SKM-1 treated with dmso at 0.1 percent for 144 hours (cell line): ENCODE results near the gene CASR.

Experiments
- DNase-seq: peaks from one replicate; lab custom pipeline; 2025; ENCODE audit not compliant: unreplicated experiment; lab: John Stamatoyannopoulos, UW

Gene CASR

DNA sequence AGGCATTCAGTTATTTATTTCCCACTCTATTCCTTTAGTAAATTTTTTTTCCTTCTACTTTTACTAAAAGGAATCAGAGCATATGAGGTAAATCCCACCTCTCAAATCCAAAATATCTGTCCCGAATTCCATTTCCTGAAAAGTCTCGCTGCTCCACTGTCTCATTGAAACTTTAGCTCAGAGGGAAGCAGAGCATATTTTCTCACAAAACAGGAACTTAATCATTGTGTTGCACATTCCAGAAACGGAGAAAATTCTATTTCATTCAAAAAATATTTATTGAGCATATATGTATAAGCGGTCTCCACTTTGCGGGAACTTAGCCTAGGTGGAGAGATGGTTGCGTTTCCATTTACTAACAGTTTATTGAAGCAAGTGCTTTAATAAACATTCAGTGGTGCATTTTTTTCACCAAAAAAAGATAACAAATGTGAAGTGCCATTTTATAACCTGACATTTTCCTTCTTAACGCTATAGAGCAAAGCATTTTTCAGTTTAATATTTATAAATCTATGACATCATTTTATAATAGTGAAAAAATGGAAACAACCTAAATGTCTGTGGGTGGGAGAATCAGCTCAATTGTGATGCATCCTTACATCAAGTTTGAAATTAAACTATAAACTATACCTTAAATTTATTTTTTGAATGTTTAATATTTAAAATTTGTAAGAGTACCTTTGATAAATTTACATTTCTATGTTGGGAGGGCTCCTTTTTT is 74.3 kb downstream of the CASR start:
- no peak for DNase-seq

DNA sequence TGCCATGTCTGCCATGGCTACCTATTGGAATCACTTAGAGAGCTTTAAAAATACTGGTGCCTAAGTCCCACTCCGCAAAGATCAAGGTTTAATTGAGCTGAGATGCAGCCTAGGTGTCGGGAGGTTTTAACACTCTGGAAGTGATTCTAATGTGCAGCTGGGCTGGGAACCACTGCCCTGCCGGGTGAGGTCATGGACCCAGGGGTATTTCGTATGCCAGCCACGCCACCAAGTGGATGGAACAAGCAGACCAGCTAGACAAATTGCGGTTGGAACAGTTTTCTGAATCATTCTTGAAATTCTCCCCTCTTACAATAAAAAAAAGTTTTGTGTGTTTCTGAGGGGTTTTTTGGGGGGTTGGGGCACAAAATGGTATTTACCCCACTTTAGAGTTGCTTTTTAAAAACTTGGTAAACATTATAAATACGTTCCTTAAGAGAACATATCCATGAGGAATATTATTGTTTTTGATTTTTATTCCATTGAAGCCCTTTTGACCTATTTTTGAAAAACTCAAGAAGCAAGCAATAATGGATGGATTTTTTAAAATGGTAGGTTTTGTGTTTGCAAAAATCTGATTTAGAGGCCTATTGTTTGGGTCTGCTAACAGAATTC is 75.4 kb downstream of the CASR start:
- DNase-seq = peak; percentile 76

DNA sequence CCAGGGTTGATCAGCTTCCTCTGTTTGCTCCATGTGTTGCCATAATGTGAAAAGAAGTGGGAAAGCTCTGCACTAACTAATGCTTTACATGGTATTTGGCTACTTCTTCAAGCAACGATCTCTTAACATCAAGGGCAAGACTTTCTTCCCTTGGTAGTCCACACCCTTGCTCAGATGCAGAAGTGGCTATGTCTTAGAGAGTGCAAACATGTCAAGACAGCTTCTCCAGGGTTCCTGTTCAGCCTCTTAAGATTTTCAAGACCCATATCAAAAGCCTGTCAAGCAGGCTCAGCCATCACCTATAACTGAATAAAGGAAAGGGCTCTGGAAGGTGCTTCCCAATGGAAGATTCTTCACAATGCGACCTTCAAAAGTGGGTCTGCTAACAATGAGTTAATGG is 76.7 kb downstream of the CASR start:
- no peak for DNase-seq

DNA sequence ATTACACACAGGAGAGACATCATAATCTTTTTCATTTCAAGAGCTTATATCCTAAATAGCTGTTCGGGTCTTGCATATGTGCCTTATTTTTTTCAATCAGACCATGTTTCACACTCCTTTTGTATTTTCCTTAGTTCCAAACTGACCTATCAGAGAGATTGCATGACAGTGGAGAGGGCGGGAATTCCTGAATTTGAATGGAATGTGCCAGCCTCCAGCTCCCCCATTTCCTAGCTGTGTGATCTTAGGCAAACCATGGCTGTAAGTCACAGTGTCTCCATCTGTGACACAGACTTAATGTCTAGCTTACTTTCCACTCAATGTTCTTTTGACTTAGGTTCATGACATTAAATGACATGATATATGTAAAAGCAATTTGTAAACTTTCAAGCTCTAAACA is 79.6 kb downstream of the CASR start:
- no peak for DNase-seq

DNA sequence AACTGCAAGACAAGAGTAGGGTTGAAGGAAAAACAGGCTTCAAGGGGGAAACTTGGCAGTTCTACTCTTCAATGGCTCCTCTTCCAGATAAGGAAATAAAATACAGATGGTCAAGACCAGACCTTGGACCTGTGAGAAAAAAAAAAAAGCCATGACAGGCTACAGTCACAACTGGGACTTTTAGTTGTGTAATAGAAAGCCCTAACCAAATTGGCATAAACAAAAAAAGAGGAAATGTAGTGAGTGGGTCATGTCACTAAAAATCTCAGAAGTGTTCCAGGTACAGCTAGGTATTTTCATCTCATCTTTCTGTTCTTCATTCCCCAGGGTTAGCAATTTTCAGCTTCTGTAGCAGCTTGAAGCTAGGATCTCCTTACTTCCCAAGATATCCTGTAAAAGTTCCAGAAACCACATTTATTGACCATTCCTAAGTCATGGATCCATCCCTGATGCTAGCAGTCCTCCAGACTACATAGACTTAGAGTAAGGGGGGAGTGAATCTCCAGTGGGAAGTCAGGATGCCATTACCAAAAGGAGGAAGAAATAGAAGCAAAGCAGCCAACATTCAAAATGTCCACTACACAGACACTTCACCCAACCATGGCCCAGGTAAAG is 80.6 kb downstream of the CASR start:
- no peak for DNase-seq

DNA sequence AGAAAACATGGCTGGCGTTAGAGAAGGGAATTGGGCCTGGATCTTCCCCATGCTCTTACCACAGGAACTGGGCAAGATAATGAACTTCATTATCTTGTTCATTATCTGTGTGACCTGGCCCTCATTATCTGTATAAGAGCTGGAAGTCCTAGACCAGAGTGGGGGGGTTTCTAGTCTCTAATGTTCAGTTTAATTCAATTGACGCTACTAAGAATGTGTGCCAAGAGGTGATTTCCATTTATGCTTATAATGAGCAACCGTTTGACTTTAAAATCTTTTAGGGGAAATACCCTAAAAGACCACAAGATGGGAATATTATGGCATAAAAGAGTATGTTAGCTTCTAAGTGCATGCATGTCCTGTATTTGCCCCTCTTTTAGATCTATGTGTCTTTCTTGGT is 82.5 kb downstream of the CASR start:
- DNase-seq = no peak

DNA sequence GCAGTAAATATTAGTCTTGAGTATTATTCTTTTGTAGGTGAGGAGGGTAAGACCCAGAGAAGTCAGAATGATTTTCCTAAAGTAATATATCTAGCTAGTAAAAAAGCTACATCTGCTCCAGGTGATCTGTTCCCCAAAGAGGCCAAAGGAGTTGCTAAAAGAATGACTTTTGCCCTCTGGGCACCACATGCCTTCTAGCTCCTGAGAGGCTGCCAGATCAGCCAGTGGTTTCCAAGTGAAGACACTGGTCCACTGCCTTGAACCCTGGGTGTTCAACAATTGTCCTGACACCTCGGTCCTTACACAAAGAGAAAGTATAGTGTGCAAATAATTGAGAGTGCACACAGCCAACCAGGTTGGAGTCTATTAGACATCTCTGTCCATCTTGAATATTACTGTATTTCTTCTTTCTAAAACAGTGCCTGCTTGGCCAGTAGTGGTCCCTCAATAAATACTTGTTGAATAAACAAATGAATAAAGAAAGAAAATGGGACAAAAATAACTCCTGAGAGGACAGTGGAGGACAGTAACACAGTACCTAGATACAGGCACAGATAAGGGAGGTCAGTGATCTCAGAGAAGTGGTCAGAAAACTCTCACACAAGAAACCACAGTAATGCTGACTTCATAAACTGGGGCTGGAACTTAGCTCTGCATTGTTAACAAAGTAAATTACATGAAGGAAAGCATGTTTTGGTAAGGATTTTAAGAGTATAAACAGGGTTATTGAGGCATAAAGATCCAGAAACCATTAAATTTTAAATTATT is 85.0 kb downstream of the CASR start:
- DNase-seq = no peak

DNA sequence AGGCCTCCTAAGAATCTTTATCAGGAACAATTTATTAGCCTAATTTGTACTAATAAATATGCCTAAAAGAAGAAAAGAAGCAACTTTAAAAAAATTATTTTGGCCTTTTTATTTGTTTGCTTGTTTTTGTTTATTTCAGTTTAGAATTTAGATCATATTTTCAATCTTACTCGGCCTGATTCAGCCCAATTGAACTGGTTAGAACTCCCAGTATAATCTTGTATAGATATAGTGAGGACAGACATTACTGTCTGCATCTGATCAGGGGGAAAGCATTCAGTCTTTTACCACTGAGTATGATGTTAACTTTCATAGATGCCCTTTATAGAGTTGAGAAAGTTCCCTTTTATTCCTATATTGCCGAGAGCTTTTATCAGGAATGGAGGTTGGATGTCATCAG is 85.6 kb downstream of the CASR start:
- DNase-seq = no peak

DNA sequence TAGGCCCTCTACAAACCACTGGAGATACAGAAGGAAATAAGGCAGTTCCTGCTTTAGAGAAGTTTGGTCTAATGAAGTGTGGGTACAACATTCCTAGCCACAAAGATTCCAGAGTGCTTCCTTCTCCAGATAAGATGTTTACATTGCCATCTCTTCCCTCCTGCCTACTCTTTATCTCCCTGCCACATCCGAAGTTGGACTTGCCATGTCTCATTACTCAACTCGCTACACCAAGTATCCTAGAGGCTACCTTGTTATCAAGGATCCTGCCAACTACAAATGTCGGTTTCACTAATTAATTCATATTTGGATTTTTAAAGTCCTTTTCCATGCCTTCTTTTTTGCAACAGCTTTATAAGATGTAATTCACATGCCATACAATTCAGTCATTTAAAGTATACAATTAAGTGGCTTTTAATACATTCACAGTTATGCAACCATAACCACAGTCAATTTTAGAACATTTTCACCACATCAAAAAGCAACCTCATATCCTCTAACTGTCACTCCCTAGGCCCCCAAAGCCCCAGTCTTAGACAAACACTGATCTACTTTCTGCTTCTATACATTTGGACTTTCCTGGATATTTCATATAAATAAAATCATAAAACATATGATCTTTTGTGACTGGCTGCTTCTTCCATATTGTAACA is 87.9 kb downstream of the CASR start:
- peak; percentile 72 for DNase-seq

DNA sequence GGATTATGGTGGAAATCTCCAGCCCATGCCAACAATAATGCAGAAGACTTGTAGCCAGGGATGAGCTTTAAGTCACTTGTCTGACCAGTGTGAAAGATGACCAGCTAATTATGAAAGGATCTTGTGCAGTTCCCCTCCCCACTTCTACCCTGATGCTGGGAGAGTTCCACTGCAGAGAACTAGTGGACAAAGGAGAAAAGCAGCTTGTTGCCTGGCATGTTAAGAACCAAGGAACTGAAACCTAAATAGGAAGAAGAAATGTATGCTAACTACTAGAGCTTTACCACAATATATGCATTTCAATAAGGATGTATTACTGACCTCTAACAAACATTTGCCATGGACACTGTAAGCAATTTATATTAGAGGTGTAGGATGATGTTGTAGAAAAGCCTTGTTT is 89.4 kb downstream of the CASR start:
- DNase-seq = peak; percentile 40

DNA sequence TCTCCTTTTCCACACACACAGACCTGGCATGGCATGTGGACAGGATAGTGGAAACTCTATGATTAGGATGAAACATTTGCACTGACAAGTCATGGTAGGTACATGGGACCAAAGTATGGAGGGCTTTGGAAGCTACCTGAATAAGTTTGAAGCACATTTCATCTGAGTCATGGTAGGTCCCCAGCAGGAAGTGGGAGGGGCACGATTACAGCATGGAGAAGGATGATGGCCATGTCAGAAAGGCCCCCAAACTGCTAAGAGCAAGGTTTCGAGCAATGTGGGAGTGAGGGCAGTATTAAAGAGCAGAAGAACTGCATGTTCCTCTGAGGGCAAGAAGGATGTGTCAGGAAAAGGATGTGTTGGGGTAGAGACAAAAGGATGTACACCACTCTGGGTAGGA is 90.0 kb downstream of the CASR start:
- no peak for DNase-seq

DNA sequence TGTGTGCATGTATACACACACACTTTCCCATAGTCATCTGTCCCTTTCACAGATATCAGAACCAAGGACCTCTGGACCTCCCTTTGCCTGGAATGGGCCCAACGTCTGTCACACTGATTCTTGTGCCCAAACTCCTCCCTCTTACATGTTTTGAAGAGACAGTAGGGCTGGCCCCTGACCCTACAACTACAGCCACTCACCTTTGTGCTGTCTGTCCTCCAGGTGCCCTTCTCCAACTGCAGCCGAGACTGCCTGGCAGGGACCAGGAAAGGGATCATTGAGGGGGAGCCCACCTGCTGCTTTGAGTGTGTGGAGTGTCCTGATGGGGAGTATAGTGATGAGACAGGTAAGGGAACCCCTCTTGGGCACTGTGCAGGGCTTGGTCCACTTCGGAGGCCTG is 98.4 kb downstream of the CASR start:
- no peak for DNase-seq

DNA sequence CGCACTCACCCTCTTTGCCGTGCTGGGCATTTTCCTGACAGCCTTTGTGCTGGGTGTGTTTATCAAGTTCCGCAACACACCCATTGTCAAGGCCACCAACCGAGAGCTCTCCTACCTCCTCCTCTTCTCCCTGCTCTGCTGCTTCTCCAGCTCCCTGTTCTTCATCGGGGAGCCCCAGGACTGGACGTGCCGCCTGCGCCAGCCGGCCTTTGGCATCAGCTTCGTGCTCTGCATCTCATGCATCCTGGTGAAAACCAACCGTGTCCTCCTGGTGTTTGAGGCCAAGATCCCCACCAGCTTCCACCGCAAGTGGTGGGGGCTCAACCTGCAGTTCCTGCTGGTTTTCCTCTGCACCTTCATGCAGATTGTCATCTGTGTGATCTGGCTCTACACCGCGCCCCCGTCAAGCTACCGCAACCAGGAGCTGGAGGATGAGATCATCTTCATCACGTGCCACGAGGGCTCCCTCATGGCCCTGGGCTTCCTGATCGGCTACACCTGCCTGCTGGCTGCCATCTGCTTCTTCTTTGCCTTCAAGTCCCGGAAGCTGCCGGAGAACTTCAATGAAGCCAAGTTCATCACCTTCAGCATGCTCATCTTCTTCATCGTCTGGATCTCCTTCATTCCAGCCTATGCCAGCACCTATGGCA is 100.5 kb downstream of the CASR start:
- DNase-seq = no peak

DNA sequence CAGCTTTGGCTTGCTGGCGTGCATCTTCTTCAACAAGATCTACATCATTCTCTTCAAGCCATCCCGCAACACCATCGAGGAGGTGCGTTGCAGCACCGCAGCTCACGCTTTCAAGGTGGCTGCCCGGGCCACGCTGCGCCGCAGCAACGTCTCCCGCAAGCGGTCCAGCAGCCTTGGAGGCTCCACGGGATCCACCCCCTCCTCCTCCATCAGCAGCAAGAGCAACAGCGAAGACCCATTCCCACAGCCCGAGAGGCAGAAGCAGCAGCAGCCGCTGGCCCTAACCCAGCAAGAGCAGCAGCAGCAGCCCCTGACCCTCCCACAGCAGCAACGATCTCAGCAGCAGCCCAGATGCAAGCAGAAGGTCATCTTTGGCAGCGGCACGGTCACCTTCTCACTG is 101.0 kb downstream of the CASR start:
- no peak for DNase-seq

DNA sequence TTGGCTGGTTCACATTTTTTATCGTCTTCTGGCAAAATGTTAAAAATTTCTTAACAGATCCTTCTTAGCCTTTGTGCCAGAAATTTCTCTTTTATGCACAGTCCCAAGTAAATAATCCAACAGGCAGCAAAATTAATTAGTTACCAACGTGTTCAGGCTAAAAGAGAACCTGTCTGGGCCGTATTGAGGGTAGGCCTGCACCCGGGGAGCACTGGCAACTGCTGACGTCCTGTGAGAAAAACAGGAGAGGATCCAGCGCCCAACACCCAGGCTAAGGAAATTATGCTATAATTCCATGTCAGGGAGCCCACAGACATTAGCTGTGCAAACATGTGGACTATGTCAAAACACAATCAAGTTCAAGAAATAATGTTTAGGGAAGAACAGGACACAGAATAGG is 110.9 kb downstream of the CASR start:
- no peak for DNase-seq

DNA sequence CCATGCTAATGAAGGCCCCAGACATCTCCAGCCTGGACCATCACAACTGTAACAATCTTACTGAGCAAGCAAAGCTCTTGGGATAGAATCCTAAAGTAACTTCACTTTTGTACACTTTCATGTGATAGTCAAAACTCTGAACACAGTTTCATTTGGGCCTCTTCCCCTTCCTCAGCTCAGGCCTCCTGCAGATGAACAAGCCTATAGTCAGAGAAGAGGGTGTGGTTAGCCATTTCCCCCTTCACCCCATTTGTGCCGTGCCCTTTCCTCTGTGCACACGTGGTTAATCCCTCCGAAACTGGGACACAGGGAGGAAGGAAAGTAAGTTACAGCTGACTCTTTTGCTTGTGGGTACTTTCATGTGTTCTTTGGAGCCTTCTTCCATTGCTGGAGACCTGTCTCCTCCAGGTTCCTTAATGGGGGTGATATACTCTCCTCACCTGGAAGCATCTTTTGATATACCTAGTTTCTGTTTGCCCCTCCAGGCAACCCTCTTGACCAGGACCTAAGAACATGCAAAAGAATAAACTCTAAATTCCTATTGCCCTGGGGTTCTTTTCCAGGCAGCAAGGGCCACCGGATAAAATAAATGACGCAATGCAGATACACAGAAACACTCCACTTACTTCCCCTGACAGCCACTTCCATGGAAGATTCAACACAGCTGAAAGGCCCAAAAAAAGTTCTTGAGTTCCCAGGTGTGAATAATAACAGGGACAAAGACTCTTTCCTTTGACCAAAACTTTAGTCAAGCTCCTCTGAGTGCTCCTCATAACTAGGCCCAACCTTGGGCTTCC is 112.0 kb downstream of the CASR start:
- DNase-seq = peak; percentile 81

DNA sequence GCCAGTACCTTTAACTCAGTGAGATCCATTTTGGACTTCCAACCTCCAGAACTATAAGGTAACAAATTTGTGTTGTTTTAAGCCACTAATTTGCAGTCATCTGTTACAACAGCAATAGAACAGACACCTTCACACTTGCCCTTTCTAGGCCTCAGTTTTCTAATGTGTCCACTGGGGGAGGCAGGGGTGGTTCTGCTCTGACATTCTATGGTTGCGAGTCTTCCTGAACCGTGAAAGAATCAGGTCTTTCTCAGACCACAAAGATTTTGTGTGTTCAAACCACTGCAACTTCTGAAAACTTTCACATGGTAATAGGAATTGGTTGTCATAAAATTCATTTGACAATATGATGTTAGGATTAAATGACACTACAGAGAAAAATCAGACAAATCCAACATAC is 114.8 kb downstream of the CASR start:
- no peak for DNase-seq

DNA sequence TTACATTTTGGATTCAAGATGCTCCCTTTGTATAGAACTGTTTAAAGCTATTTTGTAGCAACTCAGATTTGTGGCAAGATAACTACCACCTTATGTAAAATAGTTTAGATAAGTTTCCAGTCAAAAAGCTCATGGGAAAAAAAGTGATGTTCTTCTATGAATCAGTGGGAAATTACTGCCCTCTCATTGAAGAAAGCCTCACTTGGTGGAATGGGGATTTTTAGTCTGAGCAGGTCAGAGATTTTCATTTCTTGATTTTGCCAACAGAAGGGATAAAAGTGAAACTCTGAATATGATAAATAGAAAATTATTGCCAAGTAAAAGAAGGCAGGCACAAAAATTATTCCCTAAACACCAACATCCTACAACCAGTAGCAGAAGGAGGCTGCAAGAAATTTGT is 115.7 kb downstream of the CASR start:
- no peak for DNase-seq

DNA sequence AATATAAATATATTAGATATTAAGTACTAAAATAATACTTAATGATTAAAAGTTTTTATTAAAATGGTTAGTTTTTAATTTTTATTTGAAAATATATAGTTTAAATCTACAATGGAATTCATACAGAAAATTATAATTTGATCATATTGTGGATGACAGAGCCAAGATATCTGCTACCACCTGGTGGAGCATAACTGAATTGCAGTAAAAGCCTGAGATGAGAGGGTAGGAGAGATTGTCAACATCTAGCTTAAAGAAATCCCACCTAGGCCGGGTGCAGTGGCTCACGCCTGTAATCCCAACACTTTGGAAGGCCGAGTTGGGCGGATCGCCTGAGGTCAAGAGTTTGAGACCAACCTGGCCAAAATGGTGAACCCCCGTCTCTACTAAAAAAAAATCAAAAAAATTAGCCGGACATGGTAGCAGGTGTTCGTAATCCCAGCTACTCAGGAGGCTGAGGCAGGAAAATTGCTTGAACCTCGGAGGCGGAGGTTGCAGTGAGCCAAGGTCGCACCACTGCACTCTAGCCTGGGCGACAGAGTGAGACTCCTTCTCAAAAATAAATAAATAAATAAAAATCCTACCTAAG is 116.5 kb downstream of the CASR start:
- DNase-seq = peak; percentile 53

DNA sequence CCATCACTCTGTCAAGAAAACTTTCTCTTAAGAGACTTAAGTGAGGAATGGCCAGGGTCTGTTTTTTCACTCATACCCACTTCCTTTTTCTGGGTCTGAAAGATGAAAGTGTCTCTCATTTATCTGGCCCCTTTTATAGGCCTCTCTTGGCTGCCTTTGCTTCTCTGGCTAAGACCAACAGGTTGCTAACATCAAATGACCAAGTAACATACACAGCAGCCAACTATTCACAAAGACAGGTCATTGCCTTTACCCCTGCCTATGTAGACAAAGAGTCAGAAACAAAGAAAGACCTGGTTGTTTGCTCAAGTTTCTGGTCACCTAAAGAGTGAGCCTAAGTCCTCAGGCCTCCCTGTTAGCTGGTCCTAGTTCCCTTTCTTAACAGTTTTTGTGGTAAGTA is 117.6 kb downstream of the CASR start:
- DNase-seq = no peak
